SK-N-SH (cell line): ENCODE data around the gene ROBO1.

Experiments used
- TAF1 ChIP-seq: IDR thresholded peaks from 2 replicates; pipeline ENCODE4 v1.6.1; 2012; ENCODE audit warnings: low read depth, mild to moderate bottlenecking, low read length, moderate library complexity, borderline replicate concordance
- YY1 ChIP-seq: IDR thresholded peaks from 2 replicates; pipeline ENCODE4 v1.4.0; 2012; ENCODE audit warnings: low read depth, mild to moderate bottlenecking
- TF ChIP-seq, protein P1 (sequence below): fragments of 200-600 bp; sonication (generic); IDR thresholded peaks from 2 replicates; pipeline ENCODE4 v1.6.1; 2017; ENCODE audit warnings: antibody characterized with exemption, mild to moderate bottlenecking, moderate library complexity
- TF ChIP-seq, protein P2 (sequence below): IDR thresholded peaks from 2 replicates; pipeline ENCODE4 v1.4.0; 2012; ENCODE audit warnings: low read depth, borderline replicate concordance

DNA sequence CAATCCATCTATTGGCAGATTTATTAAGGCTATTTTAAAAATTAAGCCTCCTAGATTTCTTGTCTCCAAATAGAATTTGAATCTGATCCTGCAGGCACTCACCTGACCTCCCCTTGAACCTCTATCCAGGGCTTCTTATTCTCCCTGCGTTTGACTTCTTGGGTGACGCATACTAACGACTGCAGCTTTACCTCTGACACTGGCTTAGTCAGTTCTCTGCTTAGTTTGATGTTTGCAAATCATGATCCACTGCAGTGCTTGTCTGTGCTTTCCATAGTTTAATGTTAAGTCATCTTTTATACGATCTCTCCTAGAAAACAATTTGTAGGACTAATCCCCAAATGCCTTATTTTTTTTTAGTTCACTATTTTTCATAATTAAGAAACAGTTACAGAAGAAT, 233.1 kb downstream of the ROBO1 start:
- TF ChIP-seq, protein P1, sequence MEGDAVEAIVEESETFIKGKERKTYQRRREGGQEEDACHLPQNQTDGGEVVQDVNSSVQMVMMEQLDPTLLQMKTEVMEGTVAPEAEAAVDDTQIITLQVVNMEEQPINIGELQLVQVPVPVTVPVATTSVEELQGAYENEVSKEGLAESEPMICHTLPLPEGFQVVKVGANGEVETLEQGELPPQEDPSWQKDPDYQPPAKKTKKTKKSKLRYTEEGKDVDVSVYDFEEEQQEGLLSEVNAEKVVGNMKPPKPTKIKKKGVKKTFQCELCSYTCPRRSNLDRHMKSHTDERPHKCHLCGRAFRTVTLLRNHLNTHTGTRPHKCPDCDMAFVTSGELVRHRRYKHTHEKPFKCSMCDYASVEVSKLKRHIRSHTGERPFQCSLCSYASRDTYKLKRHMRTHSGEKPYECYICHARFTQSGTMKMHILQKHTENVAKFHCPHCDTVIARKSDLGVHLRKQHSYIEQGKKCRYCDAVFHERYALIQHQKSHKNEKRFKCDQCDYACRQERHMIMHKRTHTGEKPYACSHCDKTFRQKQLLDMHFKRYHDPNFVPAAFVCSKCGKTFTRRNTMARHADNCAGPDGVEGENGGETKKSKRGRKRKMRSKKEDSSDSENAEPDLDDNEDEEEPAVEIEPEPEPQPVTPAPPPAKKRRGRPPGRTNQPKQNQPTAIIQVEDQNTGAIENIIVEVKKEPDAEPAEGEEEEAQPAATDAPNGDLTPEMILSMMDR = no peak
- TF ChIP-seq, protein P2, sequence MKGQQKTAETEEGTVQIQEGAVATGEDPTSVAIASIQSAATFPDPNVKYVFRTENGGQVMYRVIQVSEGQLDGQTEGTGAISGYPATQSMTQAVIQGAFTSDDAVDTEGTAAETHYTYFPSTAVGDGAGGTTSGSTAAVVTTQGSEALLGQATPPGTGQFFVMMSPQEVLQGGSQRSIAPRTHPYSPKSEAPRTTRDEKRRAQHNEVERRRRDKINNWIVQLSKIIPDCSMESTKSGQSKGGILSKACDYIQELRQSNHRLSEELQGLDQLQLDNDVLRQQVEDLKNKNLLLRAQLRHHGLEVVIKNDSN = no peak
- TF ChIP-seq TAF1 = no peak
- no peak for TF ChIP-seq YY1
